ENCODE results near the gene BCAP31.
"Not testable (repeated sequence)": the region's sequence is repeated elsewhere in the genome, so short reads cannot be mapped to it uniquely, and the experiment has no call there.

BCAP31 gene

GRCh38 chrX:153762626-153763173 lies 38.5 kb upstream of the BCAP31 start:
- peak; percentile 26 for DNase-seq (ENCODE audit: low spot score)

GRCh38 chrX:153761863-153762262 lies 37.7 kb upstream of the BCAP31 start:
- peak; percentile 18 for DNase-seq (ENCODE audit: low spot score)

GRCh38 chrX:153755136-153755535 lies 30.9 kb upstream of the BCAP31 start:
- no peak for DNase-seq (ENCODE audit: low spot score)

- peak; percentile 3 for DNase-seq (ENCODE audit: low spot score)
Observed at GRCh38 chrX:153750127-153750774, 26.1 kb upstream of the BCAP31 start.

- DNase-seq (ENCODE audit: low spot score) = not testable (repeated sequence)
Observed at GRCh38 chrX:153749017-153749416, 24.8 kb upstream of the BCAP31 start.

- DNase-seq (ENCODE audit: low spot score) = not testable (repeated sequence)
Observed at GRCh38 chrX:153746991-153747390, 22.8 kb upstream of the BCAP31 start.

GRCh38 chrX:153746359-153746758 lies 22.2 kb upstream of the BCAP31 start:
- no peak for DNase-seq (ENCODE audit: low spot score)

GRCh38 chrX:153745067-153745433 lies 20.9 kb upstream of the BCAP31 start:
- DNase-seq (ENCODE audit: low spot score) = not testable (repeated sequence)

GRCh38 chrX:153744210-153745066 lies 20.3 kb upstream of the BCAP31 start:
- no peak for DNase-seq (ENCODE audit: low spot score)

- not testable (repeated sequence) for DNase-seq (ENCODE audit: low spot score)
Observed at GRCh38 chrX:153743468-153744209, 19.5 kb upstream of the BCAP31 start.

- not testable (repeated sequence) for DNase-seq (ENCODE audit: low spot score)
Observed at GRCh38 chrX:153742796-153743467, 18.7 kb upstream of the BCAP31 start.

GRCh38 chrX:153742111-153742510 lies 17.9 kb upstream of the BCAP31 start:
- not testable (repeated sequence) for DNase-seq (ENCODE audit: low spot score)

GRCh38 chrX:153741446-153741845 lies 17.3 kb upstream of the BCAP31 start:
- DNase-seq (ENCODE audit: low spot score) = no peak

GRCh38 chrX:153740631-153741222 lies 16.5 kb upstream of the BCAP31 start:
- DNase-seq (ENCODE audit: low spot score) = no peak

- no peak for DNase-seq (ENCODE audit: low spot score)
Observed at GRCh38 chrX:153739754-153740486, 15.7 kb upstream of the BCAP31 start.

- DNase-seq (ENCODE audit: low spot score) = no peak
Observed at GRCh38 chrX:153738056-153738605, 13.9 kb upstream of the BCAP31 start.

- no peak for DNase-seq (ENCODE audit: low spot score)
Observed at GRCh38 chrX:153736871-153737441, 12.8 kb upstream of the BCAP31 start.

- DNase-seq (ENCODE audit: low spot score) = no peak
Observed at GRCh38 chrX:153736071-153736820, 12.1 kb upstream of the BCAP31 start.

GRCh38 chrX:153735274-153735673 lies 11.1 kb upstream of the BCAP31 start:
- DNase-seq (ENCODE audit: low spot score) = no peak

Measured in left forelimb (tissue), 1 donor.